ENCODE measurements around the gene FGF16.

GRCh38 chrX:77453190-77453589, 6.0 kb downstream of the FGF16 start:
- TF ChIP-seq YY1 (IDR thresholded peaks at IDR 0.05; ENCODE audit: insufficient read depth, insufficient read length) (no peak), ZNF274 (IDR thresholded peaks at IDR 0.05; ENCODE audit: low read depth, low read length) (no peak)
